Inflammatory macrophage (primary cell): ENCODE data around the gene SFMBT1.

Experiments used
- DNase-seq, 2 donors: peaks; one replicate each; pipeline ENCODE4 v3.0.0-alpha.2; 2020 to 2022
- total RNA-seq, 18 experiments: gene quantifications; one replicate each; lab custom pipeline; 2026; ENCODE audit warnings: mixed read lengths in 6 of 18, inconsistent platforms in 2 of 18; lab: John Stamatoyannopoulos, UW

SFMBT1 gene, protein sequence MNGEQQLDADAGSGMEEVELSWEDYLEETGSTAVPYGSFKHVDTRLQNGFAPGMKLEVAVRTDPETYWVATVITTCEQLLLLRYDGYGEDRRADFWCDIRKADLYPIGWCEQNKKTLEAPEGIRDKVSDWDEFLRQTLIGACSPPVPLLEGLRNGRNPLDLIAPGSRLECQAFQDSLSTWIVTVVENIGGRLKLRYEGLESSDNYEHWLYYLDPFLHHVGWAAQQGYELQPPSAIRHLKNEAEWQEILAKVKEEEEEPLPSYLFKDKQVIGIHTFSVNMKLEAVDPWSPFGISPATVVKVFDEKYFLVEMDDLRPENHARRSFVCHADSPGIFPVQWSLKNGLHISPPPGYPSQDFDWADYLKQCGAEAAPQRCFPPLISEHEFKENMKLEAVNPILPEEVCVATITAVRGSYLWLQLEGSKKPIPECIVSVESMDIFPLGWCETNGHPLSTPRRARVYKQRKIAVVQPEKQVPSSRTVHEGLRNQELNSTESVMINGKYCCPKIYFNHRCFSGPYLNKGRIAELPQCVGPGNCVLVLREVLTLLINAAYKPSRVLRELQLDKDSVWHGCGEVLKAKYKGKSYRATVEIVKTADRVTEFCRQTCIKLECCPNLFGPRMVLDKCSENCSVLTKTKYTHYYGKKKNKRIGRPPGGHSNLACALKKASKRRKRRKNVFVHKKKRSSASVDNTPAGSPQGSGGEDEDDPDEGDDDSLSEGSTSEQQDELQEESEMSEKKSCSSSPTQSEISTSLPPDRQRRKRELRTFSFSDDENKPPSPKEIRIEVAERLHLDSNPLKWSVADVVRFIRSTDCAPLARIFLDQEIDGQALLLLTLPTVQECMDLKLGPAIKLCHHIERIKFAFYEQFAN
- 15.3 to 35.5 (median 26.0) reads per million in 18 experiments for total RNA-seq

DNA sequence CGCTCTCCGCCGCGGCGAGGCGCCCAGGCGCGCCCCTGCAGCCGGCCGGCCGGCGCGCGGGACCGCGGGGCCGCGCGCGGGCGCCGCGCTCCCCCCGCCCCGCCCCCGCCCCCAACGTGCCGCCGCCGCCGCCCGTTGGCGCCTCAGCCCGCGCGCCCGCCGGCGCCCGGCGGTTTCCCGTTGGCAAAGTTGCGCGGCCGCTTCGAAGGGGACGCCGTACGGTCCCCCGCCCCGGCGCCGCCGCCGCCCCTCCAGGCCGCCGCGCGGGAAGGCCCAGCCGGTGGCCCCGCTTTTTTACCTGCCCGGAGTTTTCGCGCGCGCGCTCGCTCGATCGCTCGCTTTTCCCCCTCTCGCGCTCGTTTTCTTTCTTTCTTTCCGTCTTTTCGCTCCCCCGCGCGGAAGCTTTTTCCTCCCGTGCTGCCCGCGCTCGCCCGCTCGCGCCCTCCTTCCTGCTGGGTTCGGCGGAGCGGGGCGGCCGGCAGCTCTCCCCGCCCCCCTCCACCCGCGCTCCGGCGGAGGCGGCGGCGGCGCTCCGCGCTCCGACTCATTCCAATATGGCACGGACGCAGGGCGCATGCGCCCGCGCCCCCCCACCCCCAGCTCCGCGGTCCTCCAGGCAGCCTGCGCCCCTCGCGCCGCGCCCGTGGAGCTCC lies at the start of gene SFMBT1:
SFMBT1 (minus strand) TSS at position 556 of the 653 bp plus-strand sequence. CDS start 76,945 bp downstream, outside the sequence.
- DNase-seq, result peak; percentile 61 to 82

DNA sequence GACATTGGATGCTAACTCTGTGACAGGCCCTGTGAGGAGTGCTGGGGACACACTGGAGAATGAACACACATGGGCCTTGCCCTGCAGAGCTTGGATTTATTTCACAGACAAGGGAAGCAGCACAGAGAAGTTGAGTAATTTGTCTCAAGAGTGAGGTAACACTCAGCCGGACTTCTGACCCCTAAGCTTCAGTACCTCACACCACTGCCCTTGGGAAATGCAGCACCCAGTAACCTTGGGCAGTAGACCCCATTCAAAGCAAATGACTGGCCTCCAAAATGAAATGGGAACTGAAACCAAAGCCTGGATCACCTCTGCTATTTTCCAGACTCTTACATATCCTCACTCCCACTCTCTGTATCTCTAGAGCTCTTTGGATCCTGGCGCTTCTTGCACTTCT lies 47.1 kb upstream of the SFMBT1 start:
- peak; percentile 68 to 81 for DNase-seq

DNA sequence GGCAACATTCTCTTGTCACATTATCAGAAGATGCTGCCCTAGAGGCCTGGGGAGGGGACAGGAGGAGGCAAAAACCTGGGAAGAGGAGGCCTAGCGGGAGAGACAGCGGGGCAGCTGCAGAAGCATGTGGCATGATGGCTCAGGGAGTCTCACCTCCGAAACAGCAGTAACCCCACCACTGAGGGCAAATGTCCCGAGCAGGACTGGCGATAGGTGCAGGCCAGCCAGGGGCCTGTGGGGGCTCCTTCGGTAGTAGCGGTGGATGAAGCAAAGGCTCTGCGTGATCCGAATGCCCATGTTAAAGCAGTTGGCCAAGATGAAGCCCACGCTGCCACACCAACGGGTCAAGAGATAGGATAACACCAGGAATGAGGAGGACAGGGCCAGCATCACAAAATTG lies 46.3 kb upstream of the SFMBT1 start:
- no peak for DNase-seq

DNA sequence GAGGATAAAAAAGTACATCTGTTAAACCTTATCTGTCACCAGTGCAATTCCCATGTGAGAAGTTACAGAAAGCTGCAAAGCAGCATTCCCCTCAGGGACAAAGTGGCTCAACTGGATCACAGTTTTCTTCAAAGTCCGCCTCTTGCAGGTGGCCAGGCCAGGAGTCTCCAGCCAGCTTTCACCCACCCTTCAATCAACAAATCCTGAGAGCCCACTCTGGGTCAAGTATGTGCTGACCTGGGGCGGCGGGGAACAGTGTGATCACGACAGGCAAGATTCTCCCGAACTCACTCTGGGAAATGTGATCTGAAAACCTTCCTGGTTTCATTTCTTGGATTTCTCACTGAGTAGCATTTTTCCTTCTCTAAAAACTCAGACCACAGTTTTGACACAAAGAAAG lies 45.1 kb upstream of the SFMBT1 start:
- no peak for DNase-seq

DNA sequence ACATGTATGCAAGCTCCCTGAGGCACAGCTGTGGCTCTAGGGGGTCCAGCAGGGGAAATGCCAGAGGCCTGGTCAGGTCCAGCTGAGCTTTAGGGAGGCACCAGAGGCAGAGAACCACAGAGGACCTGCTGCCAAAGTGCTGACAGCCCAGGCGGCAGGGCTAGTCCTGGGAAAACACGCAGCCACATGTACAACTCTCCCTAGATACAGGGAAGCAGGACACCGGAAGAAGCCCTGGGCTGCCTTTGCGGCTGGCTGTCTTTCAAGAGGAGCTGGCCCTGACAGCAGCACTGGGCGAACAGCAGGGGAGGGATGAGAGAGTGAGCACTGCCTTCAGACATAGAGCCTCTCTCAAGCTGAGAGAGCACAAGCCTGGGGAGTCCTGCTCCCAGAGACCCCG lies 43.6 kb upstream of the SFMBT1 start:
- no peak for DNase-seq

DNA sequence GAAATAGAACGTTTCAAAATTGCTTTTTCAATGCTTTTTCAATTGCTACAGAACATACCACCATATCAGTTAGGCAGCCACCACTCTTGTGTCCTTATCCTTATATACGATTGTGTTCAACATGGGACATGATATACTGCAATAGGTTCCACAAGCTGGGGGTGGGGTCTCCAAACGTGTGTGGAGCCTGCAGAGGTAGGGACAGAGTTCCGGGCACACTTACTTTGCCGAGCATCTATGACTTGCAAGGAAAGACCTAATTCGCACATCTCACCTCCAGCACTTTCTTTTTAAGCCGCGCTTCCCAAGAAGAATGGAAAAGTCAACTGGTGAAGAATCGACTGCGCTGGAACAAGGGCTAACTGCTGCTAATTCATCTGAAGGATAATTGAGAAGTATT lies 39.6 kb upstream of the SFMBT1 start:
- DNase-seq, result no peak

DNA sequence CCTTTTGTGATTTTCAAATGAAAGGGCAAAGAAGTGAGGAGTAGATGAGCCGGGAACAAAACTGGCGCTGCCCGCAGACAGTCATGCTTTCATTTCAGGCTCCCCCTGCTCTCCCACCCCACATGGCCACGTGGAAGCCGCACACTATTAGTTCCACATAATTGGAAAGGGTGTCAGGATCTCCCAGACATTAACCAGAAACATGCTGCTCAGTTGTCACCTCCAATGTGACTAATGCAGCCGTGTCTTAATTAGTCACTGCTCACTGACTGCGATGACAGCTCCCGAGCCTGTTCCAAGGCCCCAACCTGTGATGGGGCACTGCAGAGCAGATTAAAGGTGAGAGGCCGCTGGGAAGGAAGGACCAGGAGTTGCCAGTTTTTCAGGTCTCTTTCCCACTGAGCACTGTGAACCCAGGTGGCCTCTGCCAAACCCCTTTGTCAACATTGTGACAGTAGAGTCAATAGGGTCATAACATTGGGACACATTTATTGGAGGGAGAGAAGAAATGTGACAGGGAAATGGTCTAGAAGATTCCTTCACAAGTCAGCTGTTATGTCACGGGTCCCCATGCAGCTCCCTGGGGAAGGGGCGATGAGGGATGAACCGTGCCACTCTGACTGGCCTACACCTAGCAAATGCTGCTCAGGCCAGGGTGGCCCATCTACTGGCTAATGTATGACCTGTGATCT lies 38.6 kb upstream of the SFMBT1 start:
- no peak for DNase-seq

DNA sequence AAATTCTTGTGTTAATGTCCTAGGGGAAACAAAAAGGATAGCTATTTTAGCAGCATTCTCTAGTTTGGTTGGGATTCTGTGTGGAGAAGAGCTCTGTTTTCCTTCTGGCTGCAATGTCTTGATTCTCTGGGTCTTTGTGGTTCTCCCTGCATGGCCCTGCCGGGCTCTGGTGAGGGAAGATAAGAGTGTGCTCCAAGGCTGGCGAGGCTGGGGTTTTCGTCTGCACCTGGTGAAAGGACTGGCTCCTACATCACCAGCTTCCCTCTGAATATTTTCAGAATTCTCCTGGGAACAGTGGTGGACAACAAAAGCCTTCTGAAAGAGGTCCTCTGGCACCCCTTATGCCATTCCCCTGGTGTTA lies 38.1 kb upstream of the SFMBT1 start:
- DNase-seq, result no peak

DNA sequence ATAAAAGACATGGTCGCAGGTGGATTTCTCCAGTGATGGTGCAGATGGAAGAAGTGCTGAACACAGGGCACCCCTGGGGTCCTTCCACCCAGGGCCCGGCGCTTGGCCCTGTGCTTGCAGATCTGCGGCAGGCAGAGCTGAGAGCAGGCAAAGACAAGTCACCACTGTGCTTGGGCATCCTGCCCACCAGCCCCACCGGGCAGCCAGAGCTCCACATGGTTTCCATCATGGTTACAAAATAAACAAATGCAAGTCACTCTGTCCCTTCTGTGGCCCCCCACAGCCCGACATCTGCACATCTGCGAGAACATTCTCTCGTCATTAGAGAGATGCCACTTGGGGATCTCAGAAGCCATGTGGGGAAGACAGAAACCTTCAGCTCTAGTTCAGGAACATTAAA lies 37.6 kb upstream of the SFMBT1 start:
- DNase-seq, result no peak

DNA sequence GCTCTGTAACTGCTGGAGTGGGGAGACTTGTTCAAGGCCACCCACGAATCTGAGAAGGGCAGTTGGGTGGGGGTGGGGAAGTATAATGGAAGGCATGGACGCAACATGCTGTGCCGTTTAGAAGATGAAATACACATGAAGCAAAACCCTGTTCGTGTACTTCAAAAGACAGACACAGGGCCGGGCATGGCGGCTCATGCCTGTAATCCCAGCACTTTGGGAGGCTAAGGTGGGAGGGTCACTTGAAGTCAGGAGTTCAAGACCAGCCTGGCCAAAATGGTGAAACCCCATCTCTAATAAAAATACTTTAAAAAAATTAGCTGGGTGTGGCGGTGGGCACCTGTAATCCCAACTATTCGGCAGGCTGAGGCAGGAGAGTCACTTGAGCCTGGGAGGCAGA lies 36.9 kb upstream of the SFMBT1 start:
- DNase-seq, result no peak

DNA sequence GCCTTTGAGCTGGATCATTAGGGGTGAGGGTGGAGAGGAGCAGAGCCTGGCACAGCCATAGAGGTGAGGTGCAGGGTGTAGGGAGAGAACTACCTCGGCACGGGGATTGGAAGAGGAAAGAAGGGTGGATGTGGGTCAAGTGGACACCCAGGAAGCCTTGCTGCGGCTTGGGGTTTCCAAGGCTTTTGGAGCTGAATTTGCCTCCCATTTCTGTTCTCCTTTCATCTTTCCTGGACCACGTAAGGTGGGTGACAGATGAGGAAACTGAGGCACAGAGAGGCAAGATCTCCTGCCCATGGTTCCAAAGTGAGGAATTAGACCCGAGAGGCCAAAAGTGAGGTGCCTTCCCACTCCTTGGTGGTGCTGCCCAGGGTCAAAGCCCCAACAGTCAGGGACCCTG lies 35.4 kb upstream of the SFMBT1 start:
- DNase-seq, result no peak

DNA sequence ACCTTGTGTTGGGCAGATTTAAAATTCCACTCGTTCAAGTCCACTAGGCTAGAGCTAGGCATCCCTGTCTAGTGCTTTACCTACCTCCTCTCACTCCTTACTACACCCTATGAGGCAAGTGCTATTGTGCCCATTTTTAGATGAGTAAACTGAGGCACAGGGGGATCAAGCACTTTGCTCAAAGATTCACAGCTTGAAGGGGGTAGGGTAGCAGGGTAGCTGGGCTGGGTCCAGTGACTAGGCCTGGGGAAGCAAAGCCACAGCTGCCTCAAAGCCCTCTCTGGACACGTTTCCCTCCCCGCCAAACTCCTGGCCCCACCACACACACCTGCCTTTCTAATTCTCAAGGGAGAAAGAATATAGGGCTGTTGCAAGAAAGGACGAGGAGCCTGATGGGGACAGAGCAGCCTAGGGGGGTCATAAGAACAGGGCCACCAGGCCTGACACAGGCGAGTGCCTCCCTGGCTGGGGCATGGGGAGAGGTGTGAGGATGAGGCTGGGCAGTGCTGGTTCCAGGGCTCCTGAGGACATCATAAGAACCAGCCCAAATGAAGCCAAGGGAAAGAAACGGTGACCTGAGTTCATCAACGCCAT lies 34.8 kb upstream of the SFMBT1 start:
- no peak for DNase-seq

DNA sequence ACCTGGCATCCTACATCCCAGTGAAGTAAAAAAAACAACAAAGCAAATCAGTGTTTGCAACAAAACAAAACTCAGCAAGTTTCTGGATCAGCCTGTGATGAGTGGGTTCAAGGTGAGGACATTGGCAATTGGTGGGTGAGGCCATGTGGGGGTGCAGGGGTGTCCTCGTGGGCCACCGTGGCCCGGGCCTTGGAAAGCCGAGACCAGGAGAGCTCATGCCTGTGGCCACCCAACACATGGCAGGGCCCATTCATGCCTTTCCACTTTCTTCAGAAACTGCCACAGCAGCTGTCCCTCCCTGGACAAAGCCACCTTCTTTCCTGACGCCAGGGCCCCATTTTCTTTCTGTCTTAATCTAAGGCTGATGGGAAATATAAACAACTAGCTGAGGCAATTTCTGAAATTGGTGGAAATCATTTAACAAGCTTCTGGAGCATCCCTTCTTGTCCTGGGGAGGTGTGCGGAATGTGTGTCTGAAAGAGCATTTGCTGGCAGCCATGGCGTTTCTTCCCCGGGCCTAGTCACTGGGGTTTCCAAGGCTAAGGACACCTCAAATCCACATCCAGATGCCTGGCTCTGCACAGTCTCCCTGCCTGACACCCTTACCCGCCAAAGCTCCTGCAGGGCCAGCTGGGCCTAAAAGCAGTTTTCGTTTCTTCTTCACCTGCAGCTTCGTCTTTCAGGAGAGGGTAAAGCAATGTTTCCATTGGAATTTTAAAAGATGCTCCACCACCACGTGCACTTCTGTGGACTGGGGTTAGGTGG lies 34.1 kb upstream of the SFMBT1 start:
- no peak for DNase-seq

DNA sequence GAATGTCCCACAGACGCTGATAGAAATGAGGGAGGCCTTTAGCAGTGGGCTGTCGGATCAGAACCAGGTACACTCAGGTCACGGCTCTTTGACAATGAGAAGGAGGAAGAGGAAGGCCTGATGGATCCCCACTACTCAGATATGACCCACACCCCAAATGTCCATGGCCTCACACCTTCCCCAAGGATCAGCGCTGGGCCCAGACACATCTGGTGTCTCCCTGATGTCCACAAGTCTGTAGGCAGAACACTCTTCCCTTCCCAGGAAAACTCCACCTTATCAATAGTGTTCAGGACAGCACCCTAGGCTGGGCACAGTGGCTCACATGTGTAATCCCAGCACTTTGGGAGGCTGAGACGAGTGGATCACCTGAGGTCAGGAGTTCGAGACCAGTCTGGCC lies 33.3 kb upstream of the SFMBT1 start:
- DNase-seq, result no peak

DNA sequence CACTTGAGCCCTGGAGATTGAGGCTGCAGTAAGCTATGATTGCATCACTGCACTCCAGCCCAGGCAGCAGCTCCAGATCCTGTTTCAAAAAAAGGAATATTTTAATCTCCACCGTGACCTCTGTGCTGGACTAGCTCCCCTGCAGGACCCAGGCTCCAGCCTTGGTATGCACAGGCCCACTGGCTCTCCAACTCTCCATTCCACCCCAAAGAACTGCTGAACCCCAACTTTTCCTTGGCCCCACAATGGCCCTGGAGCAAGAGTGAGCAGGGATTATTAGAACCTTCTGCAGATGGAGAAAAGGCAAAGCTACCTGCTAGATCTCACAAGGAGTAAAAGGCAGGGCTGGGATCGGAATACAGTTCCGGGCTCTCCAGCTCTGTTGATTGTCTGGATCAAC lies 32.8 kb upstream of the SFMBT1 start:
- no peak for DNase-seq

DNA sequence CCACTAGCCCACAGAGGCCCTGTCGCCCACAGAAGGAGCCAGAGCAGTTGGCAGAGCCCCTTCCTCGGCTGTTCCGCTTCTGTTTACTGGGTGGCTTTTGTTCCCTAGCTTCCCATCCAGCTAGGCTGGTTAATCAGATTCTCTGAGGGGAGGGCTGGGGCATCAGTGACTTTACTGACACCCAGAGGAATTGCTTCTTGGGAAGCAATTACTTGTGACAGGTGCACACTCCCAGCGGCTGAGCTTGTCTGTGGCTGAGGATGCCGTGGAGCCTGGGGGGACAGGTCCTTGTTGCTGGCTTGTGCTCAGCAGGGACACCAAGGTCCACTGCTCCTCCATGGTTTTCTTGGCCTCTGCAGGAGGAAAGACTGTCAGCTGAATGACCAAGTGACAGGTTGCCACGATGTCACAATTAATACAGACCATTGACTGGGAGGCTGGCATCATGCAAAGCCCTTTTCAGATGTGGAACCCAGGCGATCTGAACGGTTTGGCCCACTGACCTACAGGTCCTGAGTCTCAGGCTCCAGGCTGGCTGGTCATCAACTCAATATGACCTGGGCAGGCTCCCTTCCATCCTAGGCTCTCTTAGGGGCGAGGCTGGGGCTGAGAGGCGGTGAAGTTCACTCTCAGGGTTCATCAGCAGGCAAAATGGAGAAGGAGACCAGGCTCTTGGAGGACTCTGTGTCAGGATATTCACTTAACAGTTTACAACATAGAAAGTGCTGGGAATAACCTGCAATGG lies 31.8 kb upstream of the SFMBT1 start:
- DNase-seq, result no peak

DNA sequence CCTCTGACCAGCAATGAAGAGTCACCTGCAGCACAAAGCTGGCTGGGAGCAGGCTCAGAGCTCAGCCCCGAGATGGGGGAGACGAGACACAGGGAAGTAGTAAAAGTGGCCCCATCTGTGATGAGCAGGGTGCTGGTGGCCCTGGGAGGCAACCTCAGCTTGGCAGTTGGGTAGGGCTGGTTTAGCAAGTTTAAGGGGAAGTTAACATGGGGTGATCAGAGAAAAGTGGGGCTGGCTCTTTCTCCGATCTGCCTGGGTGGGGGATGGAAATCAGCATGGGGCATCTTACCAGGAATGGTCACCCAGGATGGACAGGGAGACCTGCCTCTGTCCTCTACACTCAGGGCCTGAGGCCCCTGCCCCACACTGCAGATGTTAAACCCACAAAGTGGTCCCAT lies 29.9 kb upstream of the SFMBT1 start:
- DNase-seq, result peak in 1 of 2 donors; percentile 7

DNA sequence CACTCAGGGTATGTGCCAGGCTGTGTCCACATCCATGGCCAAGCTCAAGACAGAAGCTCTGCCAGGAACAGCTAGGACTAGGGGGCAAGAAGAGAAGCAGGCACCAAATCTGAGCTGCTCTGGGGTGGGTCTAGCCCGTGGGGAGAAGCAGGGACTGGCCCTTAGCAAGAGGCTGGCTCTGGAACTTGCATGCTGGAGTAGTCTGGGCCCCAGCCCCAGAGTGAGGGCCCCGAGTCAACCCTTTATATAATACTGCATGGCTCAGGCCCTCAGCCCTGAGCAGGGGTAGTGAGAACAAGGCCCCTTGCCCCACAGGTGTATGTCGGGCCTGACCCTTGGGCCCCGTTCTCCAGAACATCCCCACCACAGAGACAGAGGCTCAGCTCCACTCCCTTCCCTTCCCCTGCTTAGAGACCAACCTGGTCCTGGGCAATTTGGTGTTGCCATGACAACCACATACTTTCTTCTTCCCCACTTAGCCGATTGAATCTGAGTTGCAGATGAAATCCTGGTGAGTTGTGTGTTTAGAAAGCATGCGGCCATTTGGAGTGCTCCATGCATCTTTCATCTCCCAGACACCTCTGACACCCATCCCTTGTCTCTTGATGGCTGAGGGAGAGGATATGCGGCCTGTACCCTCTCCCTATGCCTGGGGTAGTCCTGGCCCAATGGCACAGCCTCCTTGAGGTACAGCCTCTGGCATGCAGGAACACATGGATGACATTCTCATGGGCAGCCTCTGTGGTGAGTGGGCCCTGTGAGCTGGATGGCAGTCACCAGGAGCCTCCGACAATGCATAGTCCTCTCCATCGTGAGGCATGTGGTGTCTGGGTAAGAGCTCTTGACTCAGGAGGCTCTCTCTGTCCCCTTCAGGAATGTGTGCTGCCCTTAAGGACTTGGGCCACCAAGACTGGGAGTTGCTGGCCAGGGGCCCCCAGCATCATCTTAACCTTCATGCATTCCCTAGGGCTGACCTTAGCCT lies 29.2 kb upstream of the SFMBT1 start:
- no peak for DNase-seq

DNA sequence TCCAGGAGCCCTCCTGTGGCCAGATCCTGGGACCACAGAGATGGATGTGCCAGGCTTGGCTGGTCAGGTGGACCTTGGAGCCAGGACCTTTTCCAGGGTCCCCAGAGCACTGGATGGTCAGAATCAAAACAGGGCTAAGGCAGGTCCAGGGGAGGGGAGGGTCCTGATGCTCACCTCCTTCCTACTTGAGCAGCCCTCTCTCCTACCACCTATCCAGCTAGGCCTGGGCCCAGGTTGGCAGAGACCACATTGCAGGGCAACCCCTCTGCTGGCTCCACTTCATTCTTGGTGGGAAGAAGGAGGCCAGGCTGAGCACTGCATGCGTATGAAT lies 28.5 kb upstream of the SFMBT1 start:
- DNase-seq, result no peak
